Osteoblast (primary cell): Measurements from ENCODE around the gene HDAC4. TPM values are rescaled to one million over a fixed set of nuclear protein-coding genes. Genes with fewer than 3 reads are reported as not detected.

Source experiments
- DNase-seq: peaks from one replicate; pipeline ENCODE4 v3.0.0; 2011; ENCODE audit warnings: low spot score, mixed read lengths; ENCODE audit not compliant: insufficient read length; ENCODE audit errors: missing footprints
- H2AFZ ChIP-seq: 2 replicates; pipeline ENCODE4 v1.6.0; 2011; ENCODE audit warnings: mild to moderate bottlenecking, low read length
- H3K27ac ChIP-seq: 2 replicates; pipeline ENCODE4 v1.5.1; 2011; ENCODE audit warnings: mild to moderate bottlenecking, low read depth, low read length, moderate library complexity
- H3K27me3 ChIP-seq: 2 replicates; pipeline ENCODE4 v1.6.0; 2012; ENCODE audit warnings: mild to moderate bottlenecking, control low read depth, inconsistent platforms, low read length, moderate library complexity; ENCODE audit not compliant: insufficient read depth
- H3K36me3 ChIP-seq: 2 replicates; pipeline ENCODE4 v1.5.1; 2011; ENCODE audit warnings: mild to moderate bottlenecking, low read length, control low read depth, moderate library complexity; ENCODE audit not compliant: insufficient read depth
- H3K4me1 ChIP-seq: 2 replicates; pipeline ENCODE4 v1.5.1; 2011; ENCODE audit warnings: mild to moderate bottlenecking, low read length, control low read depth, moderate library complexity; ENCODE audit not compliant: insufficient read depth
- H3K4me2 ChIP-seq: 2 replicates; pipeline ENCODE4 v1.6.0; 2011; ENCODE audit warnings: mild to moderate bottlenecking, low read length; ENCODE audit not compliant: insufficient read depth
- H3K4me3 ChIP-seq: fragments of 200-600 bp; sonication (generic); 3 replicates; pipeline ENCODE4 v1.5.1; 2012; ENCODE audit warnings: mild to moderate bottlenecking, low read length, inconsistent platforms; ENCODE audit not compliant: insufficient read depth
- H3K79me2 ChIP-seq: 2 replicates; pipeline ENCODE4 v1.6.0; 2012; ENCODE audit warnings: mild to moderate bottlenecking, low read length, control low read depth, inconsistent platforms; ENCODE audit not compliant: insufficient read depth
- H3K9me3 ChIP-seq: 2 replicates; pipeline ENCODE4 v1.5.1; 2011; ENCODE audit warnings: low read depth, low read length, control low read depth
- H4K20me1 ChIP-seq: 2 replicates; pipeline ENCODE4 v1.6.0; 2012; ENCODE audit warnings: mild to moderate bottlenecking, low read length, control low read depth; ENCODE audit not compliant: insufficient read depth
- CTCF ChIP-seq: IDR thresholded peaks from 2 replicates; pipeline ENCODE4 v1.5.1; 2011; ENCODE audit warnings: mild to moderate bottlenecking, low read depth, low read length, moderate library complexity; ENCODE audit errors: extremely low read depth
- total RNA-seq: library from RNA; depleted of rRNA; stranded (reverse); fragments of >200 nt; gene quantifications from 2 replicates; pipeline ENCODE4 v1.2.3, GENCODE V29; 2012

HDAC4 gene
- total RNA-seq, 1 donor: 30.8 TPM

GRCh38 chr2:239432174-239432573 is 31.4 kb upstream of the HDAC4 start:
- Histone ChIP-seq H3K36me3 (no peaks in the 10 kb centered on the region), H3K27me3 (peaks cover 3% of the 10 kb centered on the region)
- TF ChIP-seq CTCF: no peak

GRCh38 chr2:239431536-239431935 is 30.7 kb upstream of the HDAC4 start:
- H3K4me3 ChIP-seq: no peak overlapping the region
- no peak for TF ChIP-seq CTCF
- no peaks in the 10 kb centered on the region for H3K36me3 ChIP-seq
- H3K79me2 ChIP-seq: no peaks in the 10 kb centered on the region
- no peak overlapping the region for H3K27ac ChIP-seq
- no peak overlapping the region for H3K4me2 ChIP-seq
- DNase-seq: no peak
- no peak overlapping the region for H2AFZ ChIP-seq
- peaks cover 3% of the 10 kb centered on the region for H3K27me3 ChIP-seq
- no peaks in the 10 kb centered on the region for H4K20me1 ChIP-seq
- no peaks in the 10 kb centered on the region for H3K9me3 ChIP-seq
- no peaks in the 10 kb centered on the region for H3K4me1 ChIP-seq

More at GRCh38 chr2:239432174-239432573, 31.4 kb upstream of the HDAC4 start:
- no peak overlapping the region for H3K4me3 ChIP-seq
- H3K9me3 ChIP-seq: no peaks in the 10 kb centered on the region
- no peaks in the 10 kb centered on the region for H3K4me1 ChIP-seq
- H3K4me2 ChIP-seq: no peak overlapping the region
- no peaks in the 10 kb centered on the region for H4K20me1 ChIP-seq
- no peak for DNase-seq
- H3K27ac ChIP-seq: no peak overlapping the region
- H2AFZ ChIP-seq: no peak overlapping the region
- no peaks in the 10 kb centered on the region for H3K79me2 ChIP-seq

- DNase-seq: no peak
- no peaks in the 10 kb centered on the region for H4K20me1 ChIP-seq
- no peaks in the 10 kb centered on the region for H3K4me1 ChIP-seq
- no peaks in the 10 kb centered on the region for H3K36me3 ChIP-seq
- no peak for TF ChIP-seq CTCF
- no peaks in the 10 kb centered on the region for H3K79me2 ChIP-seq
- no peak overlapping the region for H3K4me3 ChIP-seq
- peaks cover 3% of the 10 kb centered on the region for H3K27me3 ChIP-seq
- H3K4me2 ChIP-seq: no peak overlapping the region
- no peak overlapping the region for H2AFZ ChIP-seq
- no peak overlapping the region for H3K27ac ChIP-seq
- no peaks in the 10 kb centered on the region for H3K9me3 ChIP-seq
Measured at GRCh38 chr2:239429473-239430350, 28.9 kb upstream of the HDAC4 start.

GRCh38 chr2:239425631-239426030 is 24.8 kb upstream of the HDAC4 start:
- Histone ChIP-seq H3K36me3 (no peaks in the 10 kb centered on the region), H3K27ac (no peak overlapping the region), H3K4me3 (no peak overlapping the region), H4K20me1 (no peaks in the 10 kb centered on the region), H3K79me2 (no peaks in the 10 kb centered on the region), H3K27me3 (peaks cover 3% of the 10 kb centered on the region), H2AFZ (no peak overlapping the region), H3K4me1 (no peaks in the 10 kb centered on the region), H3K9me3 (no peaks in the 10 kb centered on the region), H3K4me2 (no peak overlapping the region)
- no peak for TF ChIP-seq CTCF
- no peak for DNase-seq
